Measurements from ENCODE around the gene LGALS14. TPM values are rescaled to one million over a fixed set of nuclear protein-coding genes. Genes with fewer than 3 reads are reported as not detected.

The LGALS14 gene, protein sequence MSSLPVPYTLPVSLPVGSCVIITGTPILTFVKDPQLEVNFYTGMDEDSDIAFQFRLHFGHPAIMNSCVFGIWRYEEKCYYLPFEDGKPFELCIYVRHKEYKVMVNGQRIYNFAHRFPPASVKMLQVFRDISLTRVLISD
- not detected in 2 replicates for total RNA-seq

DNA sequence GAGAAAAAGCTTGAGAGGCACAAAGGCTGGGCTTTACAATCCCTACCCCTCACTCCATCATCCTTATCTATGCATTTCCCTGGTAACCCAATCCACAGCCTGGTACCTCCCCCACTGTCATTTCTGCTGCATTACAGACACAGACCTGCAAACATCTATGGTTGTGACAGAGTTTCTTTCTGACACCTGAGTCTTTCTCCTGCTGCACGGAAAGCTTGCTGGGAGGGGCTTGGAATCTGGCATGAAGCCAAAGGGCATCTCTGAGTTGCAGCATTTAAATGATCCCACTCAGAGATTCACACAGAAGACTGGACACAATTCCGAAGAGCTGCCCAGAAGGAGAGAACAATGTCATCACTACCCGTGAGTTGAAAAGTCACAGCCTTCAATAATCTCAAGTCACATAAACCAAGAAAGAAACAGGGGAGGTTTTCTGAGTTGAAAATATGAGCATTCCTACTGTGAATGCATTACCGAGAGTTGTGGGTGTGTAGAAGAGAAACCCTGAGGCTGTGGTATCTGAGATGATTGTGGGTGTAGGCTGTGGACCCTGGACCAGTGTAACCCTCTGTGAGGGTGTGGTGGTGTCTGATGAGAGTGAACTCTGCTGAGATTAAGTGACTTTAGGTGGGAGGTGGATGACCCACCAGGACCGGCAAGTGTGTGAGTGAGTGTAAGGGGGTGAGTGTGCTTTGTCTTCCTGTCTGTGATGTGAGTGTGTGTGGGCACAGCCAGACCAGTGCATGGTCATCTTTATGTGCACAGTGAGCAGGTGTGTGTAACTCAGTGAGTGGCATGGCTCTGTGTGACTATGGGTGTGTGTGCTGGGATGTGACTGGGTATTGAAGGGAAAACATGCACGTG, at the start of gene LGALS14:
Gene LGALS14 (plus strand): TSS at position 301 of the 864 bp plus-strand sequence. CDS start 48 bp downstream, at position 349.

DNA sequence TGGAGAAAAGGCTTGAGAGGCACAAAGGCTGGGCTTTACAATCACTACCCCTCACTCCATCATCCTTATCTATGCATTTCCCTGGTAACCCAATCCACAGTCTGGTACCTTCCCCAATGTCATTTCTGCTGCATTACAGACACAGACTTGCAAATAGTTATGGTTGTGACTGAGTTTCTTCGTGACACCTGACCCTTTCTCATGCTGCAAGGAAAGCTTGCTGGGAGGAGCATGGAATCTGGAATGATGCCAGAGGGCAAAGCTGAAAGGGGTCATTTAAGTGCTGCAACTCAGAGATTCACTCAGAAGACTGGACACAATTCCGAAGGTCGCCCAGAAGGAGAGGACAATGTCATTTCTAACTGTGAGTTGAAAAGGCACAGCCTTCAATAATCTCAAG, 48.7 kb upstream of the LGALS14 start, which contains the start of gene LGALS16:
Gene LGALS16 (plus strand): TSS at position 301 of the 400 bp plus-strand sequence. CDS start 49 bp downstream, at position 350.

GRCh38 chr19:39737891-39738290, 33.6 kb downstream of the LGALS14 start, which contains the start of gene CLC:
CLC (minus strand) TSS chr19:39738029; CDS start chr19:39737952, 77 bp downstream.

Other genes with a start within 250 kb of the LGALS14 start
- 116 and 134 TPM in 2 replicates for gene TIMM50, start 223.6 kb upstream of the LGALS14 start, total RNA-seq
- 0.35 and 1.7 TPM in 2 replicates for gene DLL3, start 205.5 kb upstream of the LGALS14 start, total RNA-seq
- gene SELENOV, start 189.3 kb upstream of the LGALS14 start, total RNA-seq = not detected in 2 replicates
- gene EID2B, start 171.6 kb upstream of the LGALS14 start, total RNA-seq = 4.3 and 7.2 TPM in 2 replicates
- gene EID2, start 164.3 kb upstream of the LGALS14 start, total RNA-seq = 7.8 and 13.8 TPM in 2 replicates
- not detected in 2 replicates for gene LGALS13, start 102.0 kb upstream of the LGALS14 start, total RNA-seq
- gene LGALS16, start 48.6 kb upstream of the LGALS14 start, total RNA-seq = not detected in 2 replicates
- not detected in 2 replicates for gene CLC, start 33.5 kb downstream of the LGALS14 start, total RNA-seq
- not detected in 2 replicates for gene LEUTX, start 74.4 kb downstream of the LGALS14 start, total RNA-seq
- gene DYRK1B, start 129.7 kb downstream of the LGALS14 start, total RNA-seq = 14.5 and 15.3 TPM in 2 replicates
- gene FBL, start 141.9 kb downstream of the LGALS14 start, total RNA-seq = 131 and 144 TPM in 2 replicates
- not detected in 2 replicates for gene FCGBP, start 230.2 kb downstream of the LGALS14 start, total RNA-seq

All from myometrial cell (primary cell).